ENCODE data around the gene CLASP1. TPM values are rescaled to one million over a fixed set of nuclear protein-coding genes. Genes with fewer than 3 reads are reported as not detected.
"Not testable (repeated sequence)": the region's sequence is repeated elsewhere in the genome, so short reads cannot be mapped to it uniquely, and the experiment has no call there.

CLASP1 gene
- total and polyA plus RNA-seq, 4 donors, result 7.5 to 50.0 (median 21.9) TPM

- no peak overlapping the region for H3K9ac ChIP-seq (ENCODE audit: low read depth in 1 of 2, low read length in 2 of 2)
- no peaks in the 10 kb centered on the region for H3K9me3 ChIP-seq (ENCODE audit: control insufficient read depth in 4 of 4, low read length in 3 of 4)
- DNase-seq (ENCODE audit: low spot score), result no peak
- TF ChIP-seq YY1 (IDR thresholded peaks at IDR 0.05) (no peak), RXRA (IDR thresholded peaks at IDR 0.05) (no peak), JUND (IDR thresholded peaks at IDR 0.05) (no peak), FOXA1 (IDR thresholded peaks at IDR 0.05) (no peak), HNF4A (conservative IDR thresholded peaks at IDR 0.05) (no peak), FOXA2 (IDR thresholded peaks at IDR 0.05) (no peak), CTCF (IDR thresholded peaks at IDR 0.05; ENCODE audit: low read depth, low read length, missing input control) (no peak), SP1 (IDR thresholded peaks at IDR 0.05) (no peak), REST (IDR thresholded peaks at IDR 0.05) (no peak), HNF4G (IDR thresholded peaks at IDR 0.05) (no peak), ZBTB33 (IDR thresholded peaks at IDR 0.05) (no peak), EGR1 (IDR thresholded peaks at IDR 0.05; ENCODE audit: low read depth in 2 of 2) (no peak)
- TF ChIP-seq, protein P1, sequence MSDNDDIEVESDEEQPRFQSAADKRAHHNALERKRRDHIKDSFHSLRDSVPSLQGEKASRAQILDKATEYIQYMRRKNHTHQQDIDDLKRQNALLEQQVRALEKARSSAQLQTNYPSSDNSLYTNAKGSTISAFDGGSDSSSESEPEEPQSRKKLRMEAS (IDR thresholded peaks at IDR 0.05), result no peak
- TF ChIP-seq, protein P2, sequence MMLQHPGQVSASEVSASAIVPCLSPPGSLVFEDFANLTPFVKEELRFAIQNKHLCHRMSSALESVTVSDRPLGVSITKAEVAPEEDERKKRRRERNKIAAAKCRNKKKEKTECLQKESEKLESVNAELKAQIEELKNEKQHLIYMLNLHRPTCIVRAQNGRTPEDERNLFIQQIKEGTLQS (IDR thresholded peaks at IDR 0.05), result no peak
- 85% methylated on average over 2 of the region's 2 CpGs for WGBS
- peaks cover 0 to 3% (median 0%) of the 10 kb centered on the region in 4 donors for H3K4me1 ChIP-seq (ENCODE audit: control insufficient read depth in 4 of 4, insufficient read depth in 4 of 4, low read length in 3 of 4)
- H3K36me3 ChIP-seq (ENCODE audit: control insufficient read depth in 4 of 4, insufficient read depth in 3 of 4, low read depth in 1 of 4, low read length in 3 of 4), result no peaks in the 10 kb centered on the region
- no peak overlapping the region for H3K4me3 ChIP-seq (ENCODE audit: low read depth in 1 of 3, low read length in 3 of 3)
- no peaks in the 10 kb centered on the region for H3K27me3 ChIP-seq (ENCODE audit: control insufficient read depth in 4 of 4, insufficient read depth in 4 of 4, low read length in 3 of 4)
- H3K27ac ChIP-seq (ENCODE audit: low read depth in 1 of 2, low read length in 2 of 2), result no peak overlapping the region
Observed at GRCh38 chr2:121695171-121695451, 45.8 kb upstream of the CLASP1 start.

GRCh38 chr2:121694398-121695170, 45.3 kb upstream of the CLASP1 start:
- no peak overlapping the region for H3K27ac ChIP-seq (ENCODE audit: low read depth in 1 of 2, low read length in 2 of 2)
- TF ChIP-seq REST (IDR thresholded peaks at IDR 0.05) (no peak), EGR1 (IDR thresholded peaks at IDR 0.05; ENCODE audit: low read depth in 2 of 2) (no peak)
- TF ChIP-seq, protein P2 (IDR thresholded peaks at IDR 0.05), result no peak
- H3K9me3 ChIP-seq (ENCODE audit: control insufficient read depth in 4 of 4, low read length in 3 of 4), result no peaks in the 10 kb centered on the region
- DNase-seq (ENCODE audit: low spot score), result no peak
- no peaks in the 10 kb centered on the region for H3K27me3 ChIP-seq (ENCODE audit: control insufficient read depth in 4 of 4, insufficient read depth in 4 of 4, low read length in 3 of 4)
- no peaks in the 10 kb centered on the region for H3K36me3 ChIP-seq (ENCODE audit: control insufficient read depth in 4 of 4, insufficient read depth in 3 of 4, low read depth in 1 of 4, low read length in 3 of 4)
- WGBS, result 93% methylated on average over 6 of the region's 6 CpGs
- no peaks in the 10 kb centered on the region for H3K4me1 ChIP-seq (ENCODE audit: control insufficient read depth in 4 of 4, insufficient read depth in 4 of 4, low read length in 3 of 4)
- H3K9ac ChIP-seq (ENCODE audit: low read depth in 1 of 2, low read length in 2 of 2), result no peak overlapping the region
- no peak overlapping the region for H3K4me3 ChIP-seq (ENCODE audit: low read depth in 1 of 3, low read length in 3 of 3)

- not testable (repeated sequence) for DNase-seq (ENCODE audit: low spot score); H3K9ac ChIP-seq (ENCODE audit: low read depth in 1 of 2, low read length in 2 of 2); H3K36me3 ChIP-seq (ENCODE audit: control insufficient read depth in 4 of 4, insufficient read depth in 3 of 4, low read depth in 1 of 4, low read length in 3 of 4); H3K27me3 ChIP-seq (ENCODE audit: control insufficient read depth in 4 of 4, insufficient read depth in 4 of 4, low read length in 3 of 4); H3K27ac ChIP-seq (ENCODE audit: low read depth in 1 of 2, low read length in 2 of 2); H3K4me3 ChIP-seq (ENCODE audit: low read depth in 1 of 3, low read length in 3 of 3); H3K9me3 ChIP-seq (ENCODE audit: control insufficient read depth in 4 of 4, low read length in 3 of 4); H3K4me1 ChIP-seq (ENCODE audit: control insufficient read depth in 4 of 4, insufficient read depth in 4 of 4, low read length in 3 of 4)
- 96% methylated on average over 3 of the region's 3 CpGs for WGBS
Observed at GRCh38 chr2:121690572-121690971, 41.3 kb upstream of the CLASP1 start.
